GM23338 (cell line): ENCODE results near the gene MAGI1. TPM values are rescaled to one million over a fixed set of nuclear protein-coding genes. Genes with fewer than 3 reads are reported as not detected.

ENCODE experiments used
- ATAC-seq: fragments of 200-7000 bp; cut with Tn5 transposase; 3 replicates; pipeline ENCODE4 v1.9.1; 2020
- DNase-seq: peaks from one replicate; pipeline ENCODE4 v3.0.0-alpha.2; 2015; ENCODE audit warnings: low spot score
- H2AFZ ChIP-seq: fragments of 200-600 bp; sonication (generic); 2 replicates; pipeline ENCODE4 v1.8.0; 2016; ENCODE audit warnings: antibody characterized with exemption, mild to moderate bottlenecking, moderate library complexity
- H3F3A ChIP-seq: fragments of 200-600 bp; sonication (generic); replicated peaks from 2 replicates; pipeline ENCODE4 v1.8.0; 2017; ENCODE audit warnings: antibody characterized with exemption, mixed run types, low read depth
- H3K27ac ChIP-seq: fragments of 200-600 bp; sonication (generic); 2 replicates; pipeline ENCODE4 v1.6.1; 2016; ENCODE audit warnings: low read depth
- H3K27me3 ChIP-seq: fragments of 200-600 bp; sonication (generic); 2 replicates; pipeline ENCODE4 v1.8.0; 2016; ENCODE audit warnings: mild to moderate bottlenecking, mixed run types, moderate library complexity; ENCODE audit not compliant: insufficient read depth
- H3K36me3 ChIP-seq: fragments of 200-600 bp; sonication (generic); 2 replicates; pipeline ENCODE4 v1.8.0; 2016; ENCODE audit warnings: mild to moderate bottlenecking; ENCODE audit not compliant: insufficient read depth
- H3K4me1 ChIP-seq: fragments of 200-600 bp; sonication (generic); 2 replicates; pipeline ENCODE4 v1.8.0; 2016; ENCODE audit warnings: mild to moderate bottlenecking, moderate library complexity; ENCODE audit not compliant: insufficient read depth
- H3K4me2 ChIP-seq: fragments of 200-600 bp; sonication (generic); 2 replicates; pipeline ENCODE4 v1.7.1; 2017; ENCODE audit warnings: mixed run types
- H3K4me3 ChIP-seq: fragments of 200-600 bp; sonication (generic); 2 replicates; pipeline ENCODE4 v1.6.1; 2016; ENCODE audit warnings: mixed run types
- H3K79me2 ChIP-seq: fragments of 200-600 bp; sonication (generic); replicated peaks from 2 replicates; pipeline ENCODE4 v1.8.0; 2017; ENCODE audit warnings: mild to moderate bottlenecking; ENCODE audit not compliant: insufficient read depth
- H3K9me2 ChIP-seq: fragments of 200-600 bp; sonication (generic); 2 replicates; pipeline ENCODE4 v1.8.0; 2017; ENCODE audit not compliant: insufficient read depth
- H4K20me1 ChIP-seq: fragments of 200-600 bp; sonication (generic); replicated peaks from 2 replicates; pipeline ENCODE4 v1.8.0; 2017; ENCODE audit warnings: mild to moderate bottlenecking; ENCODE audit not compliant: insufficient read depth
- H3K27ac Mint-ChIP-seq: 2 replicates; pipeline ENCODE4 v1.8.0; 2020; ENCODE audit warnings: inconsistent platforms, mild to moderate bottlenecking, moderate library complexity, mixed read lengths
- H3K27me3 Mint-ChIP-seq: 3 replicates; pipeline ENCODE4 v1.8.0; 2022; ENCODE audit warnings: low read depth, mild to moderate bottlenecking, moderate library complexity, mixed read lengths, inconsistent platforms; ENCODE audit not compliant: insufficient read depth, poor library complexity
- H3K36me3 Mint-ChIP-seq: 3 replicates; pipeline ENCODE4 v1.8.0; 2021; ENCODE audit warnings: low read depth, mild to moderate bottlenecking, inconsistent platforms, moderate library complexity, mixed read lengths
- H3K4me1 Mint-ChIP-seq: 3 replicates; pipeline ENCODE4 v1.8.0; 2020; ENCODE audit warnings: mild to moderate bottlenecking, inconsistent platforms, mixed read lengths
- H3K4me3 Mint-ChIP-seq: 3 replicates; pipeline ENCODE4 v1.8.0; 2021; ENCODE audit warnings: moderate library complexity, mild to moderate bottlenecking, inconsistent platforms, mixed read lengths
- H3K9me3 Mint-ChIP-seq: 3 replicates; pipeline ENCODE4 v1.8.0; 2020; ENCODE audit warnings: moderate library complexity, mild to moderate bottlenecking, inconsistent platforms, mixed read lengths
- CREB1 ChIP-seq: fragments of 250-450 bp; sonication (Bioruptor Pico); IDR thresholded peaks from 2 replicates; pipeline ENCODE4 v1.5.0; 2020; ENCODE audit warnings: low read depth, mild to moderate bottlenecking, moderate library complexity
- CTCF ChIP-seq, 2 experiments: fragments of 200-600 bp in 1 of 2; sonication (generic) in 1 of 2; conservative IDR thresholded peaks; 2 replicates each; pipeline versions ENCODE4 v1.5.1 to v1.6.1; 2016 to 2017; ENCODE audit warnings: antibody characterized with exemption in 2 of 2, low read depth in 2 of 2, mild to moderate bottlenecking in 2 of 2, moderate library complexity in 1 of 2
- ETS1 ChIP-seq: IDR thresholded peaks from 2 replicates; pipeline ENCODE4 v1.6.1; 2016; ENCODE audit warnings: antibody characterized with exemption
- EZH2phosphoT487 ChIP-seq: fragments of 200-600 bp; sonication (generic); IDR thresholded peaks from one replicate; pipeline ENCODE4 v1.8.1; 2018; ENCODE audit warnings: antibody characterized with exemption; ENCODE audit not compliant: unreplicated experiment
- JUNB ChIP-seq: IDR thresholded peaks from one replicate; pipeline ENCODE4 v1.6.1; 2016; ENCODE audit warnings: antibody characterized with exemption; ENCODE audit not compliant: unreplicated experiment
- POLR2AphosphoS5 ChIP-seq: IDR thresholded peaks from 2 replicates; pipeline ENCODE4 v1.6.1; 2016; ENCODE audit warnings: antibody characterized with exemption, low read depth
- REST ChIP-seq: IDR thresholded peaks from one replicate; pipeline ENCODE4 v1.6.1; 2018; ENCODE audit warnings: antibody characterized with exemption; ENCODE audit not compliant: unreplicated experiment
- STAT1 ChIP-seq: IDR thresholded peaks from one replicate; pipeline ENCODE4 v1.6.1; 2016; ENCODE audit warnings: antibody characterized with exemption; ENCODE audit not compliant: unreplicated experiment
- ZNF114 ChIP-seq: fragments of 250-450 bp; sonication (Bioruptor Pico); IDR thresholded peaks from 2 replicates; pipeline ENCODE4 v1.5.0; 2020; ENCODE audit warnings: mild to moderate bottlenecking, moderate library complexity
- ZNF331 ChIP-seq: fragments of 250-450 bp; sonication (Bioruptor Pico); IDR thresholded peaks from 2 replicates; pipeline ENCODE4 v1.5.0; 2020; ENCODE audit warnings: low read depth, mild to moderate bottlenecking, moderate library complexity
- ZNF462 ChIP-seq: fragments of 250-450 bp; sonication (Bioruptor Pico); IDR thresholded peaks from 2 replicates; pipeline ENCODE4 v1.5.0; 2020; ENCODE audit warnings: mild to moderate bottlenecking, moderate library complexity
- polyA plus RNA-seq: library from polyadenylated mRNA; unstranded; fragments of >200 nt; fragmentation: Nextera tagmentation; extraction: Ambion mirVana; gene quantifications from 2 replicates; pipeline ENCODE4 v1.2.1, GENCODE V29; 2016
- total RNA-seq: library from RNA; depleted of rRNA; stranded (reverse); fragments of >200 nt; shearing (Covaris generic); gene quantifications from 2 replicates; pipeline ENCODE4 v1.2.3, GENCODE V29; 2014

Gene MAGI1
- total and polyA plus RNA-seq, 2 experiments from 2014 or later = 27.4 to 71.2 TPM

GRCh38 chr3:65877160-65877559, 161.6 kb downstream of the MAGI1 start (continued):
- TF ChIP-seq ZNF462 (CRISPR knock-in tag) = no peak
- TF ChIP-seq POLR2AphosphoS5 = no peak
- no peak for TF ChIP-seq EZH2phosphoT487
- no peak for TF ChIP-seq ETS1
- TF ChIP-seq STAT1 = no peak
- TF ChIP-seq JUNB = no peak
- no peak for TF ChIP-seq ZNF114 (CRISPR knock-in tag)

GRCh38 chr3:65876028-65876420, 162.7 kb downstream of the MAGI1 start:
- ATAC-seq (no peak), DNase-seq (no peak)
- Histone ChIP-seq H3K4me3 (no peak overlapping the region), H4K20me1 (peaks cover 6% of the 10 kb centered on the region), H2AFZ (no peak overlapping the region), H3K4me2 (no peak overlapping the region), H3K9me2 (0 out of 2 replicates have a peak, but pooled peaks cover 4% of the 10 kb centered on the region), H3K4me1 (peaks cover 16% of the 10 kb centered on the region), H3F3A (no peaks in the 10 kb centered on the region), H3K36me3 (no peaks in the 10 kb centered on the region), H3K27me3 (no peaks in the 10 kb centered on the region), H3K79me2 (peaks cover 77% of the 10 kb centered on the region), H3K27ac (peak overlapping the region; percentile 67; the same call in 1 of the 2 replicates)
- H3K4me3 Mint-ChIP-seq = no peak overlapping the region
- peaks cover 3% of the 10 kb centered on the region for H3K27me3 Mint-ChIP-seq
- H3K27ac Mint-ChIP-seq = no peak overlapping the region; the same call in 1 of the 2 replicates
- no peaks in the 10 kb centered on the region for H3K9me3 Mint-ChIP-seq
- peaks cover 36% of the 10 kb centered on the region for H3K4me1 Mint-ChIP-seq
- H3K36me3 Mint-ChIP-seq = no peaks in the 10 kb centered on the region
- TF ChIP-seq ETS1 (no peak), ZNF114 (CRISPR knock-in tag) (no peak), CREB1 (CRISPR knock-in tag) (no peak), STAT1 (no peak), CTCF (conservative IDR thresholded peaks at IDR 0.05; ENCODE audit: low read depth in 2 of 2) (no peak), ZNF331 (CRISPR knock-in tag) (no peak), REST (no peak), EZH2phosphoT487 (no peak), JUNB (no peak)
